Measurements from ENCODE around the gene CD151. TPM values are rescaled to one million over a fixed set of nuclear protein-coding genes. Genes with fewer than 3 reads are reported as not detected.

The CD151 gene
- total RNA-seq, 1 experiment from 2014 or later = 296 TPM

- Histone ChIP-seq H3K36me3 (ENCODE audit: control insufficient read depth in 1 of 2, insufficient read depth in 2 of 2, low read length in 2 of 2) (no peaks in the 10 kb centered on the region), H3K9me3 (ENCODE audit: control insufficient read depth in 1 of 2, insufficient read depth in 1 of 2, low read depth in 1 of 2, low read length in 2 of 2) (no peaks in the 10 kb centered on the region), H3K4me3 (replicated peaks in 1 of 2; ENCODE audit: low read depth in 1 of 2, low read length in 2 of 2) (no peak overlapping the region), H3K9me2 (ENCODE audit: insufficient read depth) (no peaks in the 10 kb centered on the region), H2AFZ (ENCODE audit: low read depth, low read length, poor library complexity, severe bottlenecking) (no peak overlapping the region), H3K27me3 (ENCODE audit: insufficient read depth, low read length) (no peaks in the 10 kb centered on the region), H3K4me2 (ENCODE audit: low read length) (no peak overlapping the region), H3K27ac (ENCODE audit: low read depth, low read length) (no peak overlapping the region), H3K79me2 (ENCODE audit: insufficient read depth, low read length) (no peaks in the 10 kb centered on the region), H3K9ac (ENCODE audit: low read length) (no peak overlapping the region), H3K4me1 (ENCODE audit: control insufficient read depth in 1 of 2, insufficient read depth in 2 of 2, low read length in 2 of 2) (peaks cover 7 to 23% of the 10 kb centered on the region in 2 experiments), H4K20me1 (ENCODE audit: insufficient read depth) (no peaks in the 10 kb centered on the region)
- ATAC-seq (no peak), DNase-seq (ENCODE audit: low read depth, low spot score) (no peak)
- POLR2A ChIA-PET = no interaction called here
- RAD21 ChIA-PET (ENCODE audit: low non-redundant PET in 1 of 2, low total read pairs in 2 of 2, uncharacterized antibody in 2 of 2, unreplicated experiment in 2 of 2) = interaction anchor here in 1 of 2 experiments (0.8 kb wide), 1 partner anchor 258 kb away, joined by 3 read pairs; no protein-coding TSS in a partner anchor
- intact Hi-C loops (cut with micrococcal nuclease) = no loop called here
- no TSS peak for BruUV-seq (replicated peaks)
- CTCF ChIA-PET = interaction anchor here (1.3 kb wide), 1 partner anchor 10 kb away, joined by 4 read pairs; no protein-coding TSS in a partner anchor
- TF ChIP-seq ZFX (IDR thresholded peaks at IDR 0.05) (no peak), REST (IDR thresholded peaks at IDR 0.05; ENCODE audit: low read depth) (no peak), ZNF274 (IDR thresholded peaks at IDR 0.05; ENCODE audit: low read depth, low read length) (no peak), ELF1 (IDR thresholded peaks at IDR 0.05; ENCODE audit: borderline replicate concordance, low read depth) (no peak), POLR2A (IDR thresholded peaks at IDR 0.05; ENCODE audit: borderline replicate concordance, extremely low read depth, insufficient read depth, insufficient read length) (no peak)
Measured at GRCh38 chr11:858762-859339, 26.1 kb downstream of the CD151 start.
